IMR-90 (cell line): ENCODE measurements around the gene ICAM1. TPM values are rescaled to one million over a fixed set of nuclear protein-coding genes. Genes with fewer than 3 reads are reported as not detected.

Experiments used
- ATAC-seq: fragments of 200-7000 bp; cut with Tn5 transposase; 2 replicates; pipeline ENCODE4 v1.9.1; 2020; ENCODE audit warnings: low read depth, mild to moderate bottlenecking, moderate library complexity
- BruUV-seq: library from RNA; stranded (reverse); fragments of 400-500 nt; replicated peaks from 2 replicates; lab custom pipeline; 2021; lab: Mats Ljungman, UMichigan
- CTCF ChIA-PET: fragments of 300-600 bp; formaldehyde crosslinking; extraction: SDS; loops from one replicate; lab custom pipeline; 2021; ENCODE audit warnings: antibody characterized with exemption; lab: Yijun Ruan, JAX
- POLR2A ChIA-PET: fragments of 300-600 bp; sonication (Branson Sonifier 250); formaldehyde crosslinking; loops from one replicate; lab custom pipeline; 2022; ENCODE audit warnings: antibody characterized with exemption; ENCODE audit not compliant: unreplicated experiment; lab: Charles Lee
- DNase-seq: peaks from one replicate; pipeline ENCODE4 v3.0.0; 2013
- H2AFZ ChIP-seq: replicated peaks from 2 replicates; pipeline ENCODE3; 2013; ENCODE audit warnings: low read length, mild to moderate bottlenecking; ENCODE audit not compliant: poor library complexity
- H2AK5ac ChIP-seq: 2 replicates; pipeline ENCODE4 v1.6.1; 2013; ENCODE audit warnings: low read depth, low read length, inconsistent platforms
- H2AK9ac ChIP-seq: replicated peaks from 2 replicates; pipeline ENCODE3; 2013; ENCODE audit warnings: mild to moderate bottlenecking, low read depth, low read length, moderate library complexity; ENCODE audit not compliant: poor library complexity
- H2BK120ac ChIP-seq: 2 replicates; pipeline ENCODE4 v1.6.1; 2013; ENCODE audit warnings: low read depth, low read length, inconsistent platforms
- H2BK15ac ChIP-seq: 3 replicates; pipeline ENCODE4 v1.6.1; 2013; ENCODE audit warnings: low read depth, low read length, inconsistent platforms
- H2BK20ac ChIP-seq: 2 replicates; pipeline ENCODE4 v1.6.1; 2013; ENCODE audit warnings: low read depth, mild to moderate bottlenecking, inconsistent platforms, low read length, moderate library complexity
- H2BK5ac ChIP-seq: 2 replicates; pipeline ENCODE4 v1.6.1; 2013; ENCODE audit warnings: mild to moderate bottlenecking, low read depth, low read length, inconsistent platforms; ENCODE audit not compliant: poor library complexity, severe bottlenecking
- H3K14ac ChIP-seq: replicated peaks from 2 replicates; pipeline ENCODE4 v1.6.1; 2013; ENCODE audit warnings: low read depth, low read length, inconsistent platforms
- H3K18ac ChIP-seq: 2 replicates; pipeline ENCODE4 v1.6.1; 2013; ENCODE audit warnings: low read depth, low read length, control low read depth
- H3K23ac ChIP-seq: 2 replicates; pipeline ENCODE4 v1.6.1; 2013; ENCODE audit warnings: low read depth, low read length, inconsistent platforms
- H3K27ac ChIP-seq: 2 replicates; pipeline ENCODE4 v1.5.1; 2013; ENCODE audit warnings: mild to moderate bottlenecking, control low read depth, low read length; ENCODE audit not compliant: insufficient read depth
- H3K27me3 ChIP-seq: 2 replicates; pipeline ENCODE4 v1.6.1; 2013; ENCODE audit warnings: low read length; ENCODE audit not compliant: control insufficient read depth, insufficient read depth
- H3K36me3 ChIP-seq: 2 replicates; pipeline ENCODE4 v1.6.1; 2013; ENCODE audit warnings: low read length, mixed read lengths; ENCODE audit not compliant: control insufficient read depth, insufficient read depth
- H3K4ac ChIP-seq: 2 replicates; pipeline ENCODE4 v1.6.1; 2013; ENCODE audit warnings: low read depth, low read length, inconsistent platforms
- H3K4me1 ChIP-seq: 2 replicates; pipeline ENCODE4 v1.6.1; 2013; ENCODE audit warnings: low read length, mixed read lengths; ENCODE audit not compliant: control insufficient read depth, insufficient read depth
- H3K4me2 ChIP-seq: 2 replicates; pipeline ENCODE4 v1.6.1; 2013; ENCODE audit warnings: low read depth, mild to moderate bottlenecking, control low read depth, low read length, moderate library complexity
- H3K4me3 ChIP-seq: 2 replicates; pipeline ENCODE4 v1.5.1; 2013; ENCODE audit warnings: low read depth, mild to moderate bottlenecking, control low read depth, low read length, moderate library complexity; ENCODE audit not compliant: insufficient read depth
- H3K56ac ChIP-seq: 2 replicates; pipeline ENCODE4 v1.6.1; 2013; ENCODE audit warnings: low read length, inconsistent platforms; ENCODE audit not compliant: insufficient read depth; ENCODE audit errors: extremely low read depth
- H3K79me1 ChIP-seq, 2 experiments: 2 replicates each; pipeline ENCODE4 v1.6.1; 2013; ENCODE audit warnings: low read length in 2 of 2, inconsistent platforms in 1 of 2, low read depth in 1 of 2
- H3K9ac ChIP-seq: 2 replicates; pipeline ENCODE4 v1.6.1; 2013; ENCODE audit warnings: low read depth, low read length, control low read depth
- H3K9me1 ChIP-seq: 2 replicates; pipeline ENCODE4 v1.6.1; 2013; ENCODE audit warnings: low read length, inconsistent platforms; ENCODE audit not compliant: insufficient read depth
- H3K9me3 ChIP-seq: 2 replicates; pipeline ENCODE4 v1.6.1; 2013; ENCODE audit warnings: low read length; ENCODE audit not compliant: control insufficient read depth, insufficient read depth
- H4K20me1 ChIP-seq: 2 replicates; pipeline ENCODE4 v1.6.1; 2013; ENCODE audit warnings: low read length, inconsistent platforms; ENCODE audit not compliant: insufficient read depth
- H4K5ac ChIP-seq: 2 replicates; pipeline ENCODE4 v1.6.1; 2013; ENCODE audit warnings: mild to moderate bottlenecking, low read depth, low read length, control low read depth
- H4K8ac ChIP-seq, 2 experiments: 2 replicates each; pipeline ENCODE4 v1.6.1; 2013; ENCODE audit warnings: low read depth in 2 of 2, low read length in 2 of 2, control low read depth in 1 of 2, inconsistent platforms in 1 of 2
- H4K91ac ChIP-seq: 2 replicates; pipeline ENCODE4 v1.6.1; 2013; ENCODE audit warnings: low read depth, low read length, inconsistent platforms; ENCODE audit not compliant: insufficient read depth
- CEBPB ChIP-seq: IDR thresholded peaks from 2 replicates; pipeline ENCODE4 v1.6.1; 2012; ENCODE audit warnings: low read depth, low read length, improper control_type of control experiment
- CTCF ChIP-seq: conservative IDR thresholded peaks from 2 replicates; pipeline ENCODE4 v1.5.1; 2012; ENCODE audit warnings: mild to moderate bottlenecking, low read depth, low read length, improper control_type of control experiment
- MAZ ChIP-seq: IDR thresholded peaks from 2 replicates; pipeline ENCODE4 v1.6.1; 2012; ENCODE audit warnings: low read depth, mild to moderate bottlenecking, low read length, improper control_type of control experiment, moderate library complexity, borderline replicate concordance
- WGBS, 2 experiments: methylation state at CpG; one replicate each; pipeline versions ENCODE4 v1.1.5 to v1.1.7; 2013; ENCODE audit warnings: missing lambda C conversion rate in 2 of 2; ENCODE audit not compliant: insufficient read length in 1 of 2; ENCODE audit errors: extremely low coverage in 2 of 2; 5-methylcytosine and 5-hydroxymethylcytosine counted together
- dilution Hi-C: fragments of 300-500 bp; cut with HindIII; formaldehyde crosslinking; loops from one replicate; pipeline ENCODE4 v1.14.3; 2018; ENCODE audit warnings: low sequenced_read_pairs; ENCODE audit not compliant: unreplicated experiment
- in situ Hi-C: fragments of 300-500 bp; cut with MboI; formaldehyde crosslinking; loops from 3 replicates; pipeline ENCODE4 v1.14.3; 2019; ENCODE audit warnings: low sequenced_read_pairs, inconsistent platforms, mixed read lengths
- intact Hi-C: fragments of 100-400 bp; cut with micrococcal nuclease; formaldehyde crosslinking; loops from 2 replicates; pipeline ENCODE4 v1.10.0; 2022
- polyA plus RNA-seq, 3 experiments: library from polyadenylated mRNA; depleted of rRNA; stranded (reverse); fragments of >200 nt; gene quantifications; 2 replicates each; pipeline ENCODE4 v1.2.3, GENCODE V29; 2012; ENCODE audit warnings: low replicate concordance in 1 of 3
- total RNA-seq: library from RNA; depleted of rRNA; stranded (reverse); fragments of >200 nt; gene quantifications from 2 replicates; pipeline ENCODE4 v1.2.3, GENCODE V29; 2012

Gene ICAM1
- total and polyA plus RNA-seq, 2 of the 4 experiments (the other 2 are of a cell fraction): 10.6 to 19.1 TPM

DNA sequence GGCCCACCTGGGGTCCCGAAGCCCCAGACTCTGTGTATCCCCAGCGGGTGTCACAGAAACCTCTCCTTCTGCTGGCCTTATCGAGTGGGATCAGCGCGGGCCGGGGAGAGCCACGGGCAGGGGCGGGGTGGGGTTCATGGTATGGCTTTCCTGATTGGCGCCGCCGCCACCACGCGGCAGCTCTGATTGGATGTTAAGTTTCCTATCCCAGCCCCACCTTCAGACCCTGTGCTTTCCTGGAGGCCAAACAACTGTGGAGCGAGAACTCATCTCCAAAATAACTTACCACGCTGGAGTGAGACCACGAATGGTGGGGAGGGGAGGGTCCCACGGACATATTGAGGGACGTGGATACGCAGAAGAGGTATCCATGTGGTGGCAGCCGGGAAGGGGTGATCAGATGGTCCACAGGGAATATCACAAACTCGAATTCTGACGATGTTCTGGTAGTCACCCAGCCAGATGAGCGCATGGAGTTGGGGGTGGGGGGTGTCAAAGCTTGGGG lies 17.8 kb downstream of the ICAM1 start:
- Histone ChIP-seq H2BK20ac (no peak overlapping the region), H4K91ac (no peak overlapping the region; the same call in 1 of the 2 replicates), H3K4ac (peak overlapping the region; percentile 72), H3K4me1 (peaks cover 24% of the 10 kb centered on the region), H3K4me3 (peak overlapping the region; percentile 77), H2AFZ (peak overlapping the region; percentile 92), H3K18ac (no peak overlapping the region; the same call in 1 of the 2 replicates), H3K56ac (no peak overlapping the region), H2AK5ac (peak overlapping the region; percentile 86; the same call in 1 of the 2 replicates), H3K9me3 (no peaks in the 10 kb centered on the region), H3K4me2 (peak overlapping the region; percentile 96), H3K9ac (no peak overlapping the region), H2BK5ac (no peak overlapping the region), H4K8ac (peak overlapping the region; percentile 53 to 82; a peak in 3 of 4 replicates), H2BK120ac (no peak overlapping the region), H3K9me1 (peaks cover 12% of the 10 kb centered on the region), H3K36me3 (peaks cover 8% of the 10 kb centered on the region; the same call in 1 of the 2 replicates), H3K27ac (no peak overlapping the region; the same call in 1 of the 2 replicates), H3K23ac (peak overlapping the region; percentile 52; the same call in 1 of the 2 replicates), H3K14ac (no peak overlapping the region), H2AK9ac (peak overlapping the region; percentile 88), H2BK15ac (no peak overlapping the region), H4K5ac (peak overlapping the region; percentile 5; the same call in 1 of the 2 replicates), H3K27me3 (no peaks in the 10 kb centered on the region; the same call in 1 of the 2 replicates), H4K20me1 (0 out of 2 replicates have a peak, but pooled peaks cover 2% of the 10 kb centered on the region), H3K79me1 (peaks cover 0 to 4% of the 10 kb centered on the region in 2 experiments; a peak in 1 of 4 replicates)
- ChIA-PET CTCF (interaction anchor here (0.6 to 0.8 kb wide), 2 partner anchors 100 to 1812 kb away, joined by 3 to 7 read pairs; no protein-coding TSS in a partner anchor), POLR2A (interaction anchor here (0.5 to 1.0 kb wide), 3 partner anchors 12 to 44 kb away, joined by 3 to 4 read pairs (median 4); no protein-coding TSS in a partner anchor)
- DNase-seq (peak; percentile 40), ATAC-seq (peak; percentile 12; the same call in 1 of the 2 replicates)
- no peak for TF ChIP-seq CEBPB
- 0 out of 2 replicates have a peak, but pooled peaks have one; percentile 8 for TF ChIP-seq MAZ
- no peak for TF ChIP-seq CTCF
- 17% methylated on average over 2 of the region's 23 CpGs; no CpG with 5 or more reads in 1 of the 2 experiments for WGBS, 2 experiments
- in situ Hi-C loops (no loop called here), dilution Hi-C loops (no loop called here), intact Hi-C loops (no loop called here)
- BruUV-seq: no TSS peak
